Epithelial cell of prostate (primary cell): ENCODE data around the gene DAZAP1.

Experiments used
- DNase-seq: peaks from one replicate; pipeline ENCODE4 v3.0.0-alpha.2; 2011; ENCODE audit warnings: low read depth, low spot score
- H3K27ac ChIP-seq: fragments of 450-650 bp; 2 replicates; pipeline ENCODE4 v1.5.1; 2017; ENCODE audit warnings: mild to moderate bottlenecking

Gene DAZAP1

GRCh38 chr19:1392407-1392806, 15.0 kb upstream of the DAZAP1 start:
- H3K27ac ChIP-seq: no peak overlapping the region
- no peak for DNase-seq

GRCh38 chr19:1392939-1393530, 14.4 kb upstream of the DAZAP1 start:
- DNase-seq: no peak
- no peak overlapping the region for H3K27ac ChIP-seq

DNA sequence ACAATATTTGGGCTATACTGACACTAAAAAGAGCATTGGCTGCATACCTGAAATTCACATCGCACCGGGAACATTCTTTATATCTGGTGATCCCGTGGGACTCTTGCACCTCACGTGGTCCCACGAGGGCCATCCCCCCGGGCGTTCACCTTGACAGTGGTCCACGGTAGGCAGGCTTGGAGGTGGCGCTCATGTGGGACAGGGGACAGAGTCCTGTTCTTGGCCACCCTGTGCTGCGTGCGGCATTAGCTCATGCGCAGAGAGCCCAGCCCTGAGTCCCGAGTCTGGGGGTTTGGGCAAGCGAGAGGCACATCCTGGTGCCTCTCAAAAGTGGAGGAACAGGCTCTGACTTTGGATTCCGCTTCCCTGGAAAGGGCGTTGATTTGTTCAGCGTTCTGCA, 13.5 kb upstream of the DAZAP1 start:
- no peak overlapping the region for H3K27ac ChIP-seq

GRCh38 chr19:1394252-1395193, 12.9 kb upstream of the DAZAP1 start:
- H3K27ac ChIP-seq: no peak overlapping the region
- DNase-seq: no peak

More for the DNA sequence above, 13.5 kb upstream of the DAZAP1 start:
- no peak for DNase-seq

GRCh38 chr19:1395194-1396018, 12.0 kb upstream of the DAZAP1 start:
- DNase-seq: no peak
- no peak overlapping the region for H3K27ac ChIP-seq

GRCh38 chr19:1396019-1396767, 11.2 kb upstream of the DAZAP1 start:
- no peak for DNase-seq
- H3K27ac ChIP-seq: no peak overlapping the region

DNA sequence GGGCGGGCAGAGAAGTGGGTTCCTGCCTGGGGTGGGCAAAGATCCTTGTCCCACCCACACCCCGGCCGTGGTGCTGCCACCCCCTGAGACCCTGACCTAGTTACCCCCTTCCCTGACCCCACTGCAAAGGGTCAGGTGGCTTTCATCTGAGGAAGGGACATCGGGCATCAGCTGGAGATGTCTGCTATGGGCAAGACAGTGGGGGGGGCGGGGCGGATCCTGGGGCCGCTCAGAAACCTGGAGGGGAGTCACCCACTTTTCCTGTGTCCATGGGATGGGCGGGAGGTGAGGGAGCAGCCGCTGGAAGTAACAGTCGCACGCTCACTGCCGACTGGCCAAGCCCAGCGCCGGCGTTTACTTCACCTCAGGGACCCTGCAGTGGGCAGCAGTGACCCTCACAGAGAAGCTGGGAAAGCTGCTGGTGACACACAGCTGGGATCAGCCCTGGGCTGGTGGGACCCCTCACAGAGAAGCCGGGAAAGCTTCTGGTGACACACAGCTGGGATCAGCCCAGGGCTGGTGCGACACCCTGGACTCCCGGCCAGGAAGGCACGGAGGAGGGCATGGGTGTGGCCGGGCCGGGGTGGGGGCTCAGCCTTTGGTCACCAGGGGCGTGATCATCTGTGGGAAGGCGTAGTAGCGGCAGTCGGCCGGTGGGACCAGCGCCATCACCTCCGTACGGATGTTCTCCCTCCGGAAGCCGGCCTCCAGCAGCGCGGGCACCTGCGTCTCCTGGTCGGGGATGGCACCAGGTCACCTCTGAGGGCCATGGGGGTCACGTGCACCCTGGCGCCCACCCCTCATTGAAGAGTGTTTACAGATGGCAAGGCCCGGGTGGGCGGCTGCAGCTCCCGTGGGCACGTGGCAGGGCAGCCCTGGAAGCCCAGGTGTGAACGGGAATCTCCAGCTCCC, 10.4 kb upstream of the DAZAP1 start:
- no peak for DNase-seq
- no peak overlapping the region for H3K27ac ChIP-seq

DNA sequence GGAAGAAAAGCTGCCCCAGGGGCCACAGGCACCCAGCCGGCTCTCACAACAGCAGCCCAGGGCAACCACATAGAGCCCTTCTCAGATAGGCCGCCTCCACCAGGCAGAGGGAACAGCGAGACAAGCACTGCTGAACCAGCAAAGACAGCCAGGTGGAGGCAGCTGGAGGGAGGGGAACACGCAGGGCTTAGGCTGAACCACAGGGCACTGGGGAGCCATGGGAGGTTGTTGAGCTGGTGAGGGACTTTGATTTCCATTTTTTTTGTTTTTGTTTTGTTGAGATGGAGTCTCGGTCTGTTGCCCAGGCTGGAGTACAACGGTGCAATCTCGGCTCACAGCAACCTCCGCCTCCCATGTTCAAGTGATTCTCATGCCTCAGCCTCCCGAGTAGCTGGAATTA, 9.5 kb upstream of the DAZAP1 start:
- DNase-seq: no peak
- no peak overlapping the region for H3K27ac ChIP-seq

GRCh38 chr19:1399079-1399478, 8.3 kb upstream of the DAZAP1 start:
- no peak for DNase-seq
- no peak overlapping the region for H3K27ac ChIP-seq

GRCh38 chr19:1399745-1400144, 7.6 kb upstream of the DAZAP1 start:
- H3K27ac ChIP-seq: no peak overlapping the region
- DNase-seq: no peak

DNA sequence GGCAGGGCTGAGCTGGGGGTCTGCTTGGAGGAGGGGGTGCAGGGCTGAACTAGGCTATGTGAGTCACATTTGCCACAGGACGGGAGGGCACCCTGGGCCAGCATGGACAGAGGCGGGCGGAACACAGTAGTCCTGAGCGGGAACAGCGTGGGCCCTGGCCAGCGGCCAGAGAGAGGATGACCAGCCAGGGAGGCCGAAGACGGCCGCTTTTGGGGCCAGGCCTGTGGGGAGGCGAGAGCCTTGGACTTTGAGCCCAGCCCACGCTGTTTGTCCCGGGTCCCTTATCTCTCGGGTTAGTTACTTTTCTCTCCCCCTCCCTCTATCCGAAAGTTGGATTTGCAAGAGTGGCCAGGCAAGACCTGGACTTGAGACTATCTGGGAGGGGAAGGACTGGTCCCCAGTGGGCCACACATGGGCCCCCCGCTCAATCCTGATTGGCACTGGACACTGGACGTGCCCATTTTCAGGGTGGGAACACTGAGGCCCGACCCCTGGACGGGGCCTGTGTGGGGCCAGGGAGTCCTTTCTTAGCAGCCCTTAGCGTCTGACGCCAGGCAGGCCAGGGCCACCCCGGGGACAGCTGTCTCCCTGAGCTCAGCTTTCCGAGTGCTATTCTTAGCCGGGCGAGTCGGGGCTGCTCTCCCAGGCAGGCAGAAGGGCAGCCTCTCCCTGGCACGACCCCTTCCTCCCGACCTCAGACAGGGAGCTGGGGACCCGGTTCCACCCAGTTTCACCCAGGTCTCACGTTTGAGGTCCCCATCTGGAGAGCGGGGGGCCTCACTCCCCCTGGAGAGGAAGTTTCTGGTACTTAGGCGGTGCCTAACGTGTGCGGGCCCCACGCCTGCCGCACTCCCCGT, 6.9 kb upstream of the DAZAP1 start:
- H3K27ac ChIP-seq: no peak overlapping the region
- DNase-seq: no peak

GRCh38 chr19:1401138-1401888, 6.1 kb upstream of the DAZAP1 start, which contains the start of gene GAMT:
GAMT (minus strand) TSS chr19:1401542; CDS start chr19:1401476, 66 bp downstream.
- no peak within 1 kb of the TSS for H3K27ac ChIP-seq
- no peak for DNase-seq

- H3K27ac ChIP-seq: no peak overlapping the region
- DNase-seq: no peak
Observed at GRCh38 chr19:1401889-1402217, 5.5 kb upstream of the DAZAP1 start.

- H3K27ac ChIP-seq: peak overlapping the region; percentile 49
- no peak for DNase-seq
Observed at GRCh38 chr19:1402411-1403070, 4.8 kb upstream of the DAZAP1 start.

DNA sequence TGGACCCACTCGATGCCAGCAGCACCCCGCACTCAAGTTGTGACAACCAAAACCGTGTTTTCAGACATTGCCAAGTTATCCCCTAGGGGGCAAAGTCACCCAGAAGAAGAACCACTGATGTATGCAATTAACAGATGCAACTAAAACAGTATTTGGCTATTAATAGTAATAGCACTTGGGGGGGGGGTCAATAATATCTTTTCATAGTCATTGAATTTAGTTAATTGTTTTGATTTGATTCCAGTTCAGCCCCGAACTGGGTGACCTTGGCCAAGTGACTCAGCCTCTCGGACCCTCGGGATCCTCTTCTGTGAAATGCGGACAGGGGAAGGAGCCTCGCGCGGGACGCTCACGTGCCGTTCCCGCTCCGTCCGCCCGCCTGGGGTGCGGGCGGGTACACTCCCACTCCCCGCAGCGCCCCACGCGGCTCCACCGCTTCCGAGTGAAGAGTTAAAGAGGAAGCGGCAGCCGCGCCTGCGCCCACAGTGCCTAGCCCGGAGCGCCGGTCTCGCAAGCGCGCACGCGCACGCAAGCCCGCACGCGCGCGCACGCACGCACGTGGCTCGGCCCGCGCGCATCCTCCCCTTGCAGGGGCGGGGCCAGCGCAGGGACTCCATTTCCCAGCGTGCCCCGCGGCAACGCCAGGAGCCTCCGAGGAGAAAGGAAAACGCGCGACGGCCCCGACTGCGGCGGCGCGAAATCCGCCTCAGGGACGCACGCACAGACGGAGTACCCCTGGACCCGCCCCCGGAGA, 435 bp upstream of the DAZAP1 start:
- peak; percentile 92 for DNase-seq
- H3K27ac ChIP-seq: peak overlapping the region; percentile 81
